ENCODE data around the gene GABRG3. TPM values are rescaled to one million over a fixed set of nuclear protein-coding genes. Genes with fewer than 3 reads are reported as not detected.
A peak's percentile ranks its signal among the peaks of the same experiment; 100 is the strongest.

GABRG3 gene
- total and polyA plus RNA-seq, 9 of the 15 experiments (the other 6 are each of a cell fraction or from before 2014, with no cell fraction given), result 4.0 to 15.1 (median 11.2) TPM

GRCh38 chr15:27065785-27066184, 94.8 kb downstream of the GABRG3 start:
- POLR2A ChIA-PET, result interaction anchor here (0.7 kb wide), 1 partner anchor 10 kb away, joined by 3 read pairs; no protein-coding TSS in a partner anchor
- TF ChIP-seq, protein P1, sequence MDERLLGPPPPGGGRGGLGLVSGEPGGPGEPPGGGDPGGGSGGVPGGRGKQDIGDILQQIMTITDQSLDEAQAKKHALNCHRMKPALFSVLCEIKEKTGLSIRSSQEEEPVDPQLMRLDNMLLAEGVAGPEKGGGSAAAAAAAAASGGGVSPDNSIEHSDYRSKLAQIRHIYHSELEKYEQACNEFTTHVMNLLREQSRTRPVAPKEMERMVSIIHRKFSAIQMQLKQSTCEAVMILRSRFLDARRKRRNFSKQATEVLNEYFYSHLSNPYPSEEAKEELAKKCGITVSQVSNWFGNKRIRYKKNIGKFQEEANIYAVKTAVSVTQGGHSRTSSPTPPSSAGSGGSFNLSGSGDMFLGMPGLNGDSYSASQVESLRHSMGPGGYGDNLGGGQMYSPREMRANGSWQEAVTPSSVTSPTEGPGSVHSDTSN (CRISPR knock-in tag; IDR thresholded peaks at IDR 0.05; ENCODE audit: low read depth), result no peak
- TF ChIP-seq, protein P1 (tag; conservative IDR thresholded peaks at IDR 0.05; ENCODE audit: low read depth), result peak; percentile 46; the same call in 1 of the 2 replicates
- TF ChIP-seq THRA (IDR thresholded peaks at IDR 0.05), result no peak
- Histone ChIP-seq H3K27me3 (ENCODE audit: control insufficient read depth in 2 of 2, insufficient read depth in 2 of 2, low read length in 2 of 2) (peaks cover 12 to 40% of the 10 kb centered on the region in 2 experiments), H3K4me1 (replicated peaks in 1 of 2; ENCODE audit: control insufficient read depth in 2 of 2, insufficient read depth in 2 of 2, low read length in 2 of 2) (no peaks in the 10 kb centered on the region), H3K79me2 (ENCODE audit: control insufficient read depth, insufficient read depth, low read length) (no peaks in the 10 kb centered on the region), H3K4me2 (ENCODE audit: insufficient read depth, low read length) (no peak overlapping the region), H2AFZ (ENCODE audit: low read depth, low read length) (no peak overlapping the region), H3K9me1 (ENCODE audit: control insufficient read depth, insufficient read depth, low read length) (no peaks in the 10 kb centered on the region), H4K20me1 (replicated peaks; ENCODE audit: control insufficient read depth, insufficient read depth, low read length) (no peaks in the 10 kb centered on the region), H3K36me3 (ENCODE audit: control insufficient read depth, insufficient read depth, low read length) (no peaks in the 10 kb centered on the region), H3K4me3 (no peak overlapping the region), H3K9me3 (replicated peaks; ENCODE audit: control insufficient read depth, insufficient read depth, low read depth, low read length) (no peaks in the 10 kb centered on the region; the same call in 1 of the 2 replicates), H3K27ac (ENCODE audit: extremely low read depth, low read depth, low read length) (no peak overlapping the region), H3K9ac (ENCODE audit: insufficient read depth in 1 of 2, low read depth in 2 of 2, low read length in 2 of 2) (no peak overlapping the region)
- in situ Hi-C loops (cut with MboI), result no loop called here
- FAIRE-seq (no peak), ATAC-seq (no peak), DNase-seq (ENCODE audit: extremely low read depth in 1 of 4, low spot score in 3 of 4) (no peak)
- CTCF ChIA-PET (ENCODE audit: low intra/inter-chr PET ratio), result no interaction called here
- WGBS (ENCODE audit: insufficient coverage, low coverage, missing lambda C conversion rate), result 4% methylated on average over 4 of the region's 4 CpGs
- no TSS peak for BruUV-seq (replicated peaks)
- intact Hi-C loops (cut with micrococcal nuclease), result loop anchor here (10.0 kb wide), 1 partner anchor 59 kb away; no protein-coding TSS in a partner anchor

Data from K562 (cell line).